AG04449 (cell line): ENCODE results near the gene UCK1.
"Not testable (repeated sequence)": the region's sequence is repeated elsewhere in the genome, so short reads cannot be mapped to it uniquely, and the experiment has no call there.

Source experiments
- CTCF ChIA-PET: fragments of 350-600 bp; formaldehyde crosslinking; extraction: SDS; loops from one replicate; lab custom pipeline; 2021; ENCODE audit warnings: antibody characterized with exemption; lab: Yijun Ruan, JAX
- POLR2A ChIA-PET: fragments of 400-600, 350-600 bp; formaldehyde crosslinking; extraction: SDS; loops from one replicate; lab custom pipeline; 2020; ENCODE audit warnings: antibody characterized with exemption, inconsistent platforms; lab: Yijun Ruan, JAX
- DNase-seq: peaks from one replicate; pipeline ENCODE4 v3.0.0-alpha.2; 2010; ENCODE audit warnings: low read depth, low spot score
- H3K4me3 ChIP-seq: 2 replicates; pipeline ENCODE4 v1.5.1; 2011; ENCODE audit warnings: low read depth, mild to moderate bottlenecking, control low read depth, low read length
- CTCF ChIP-seq: IDR thresholded peaks from one replicate; pipeline ENCODE4 v1.5.1; 2011; ENCODE audit warnings: mild to moderate bottlenecking, moderate library complexity, low read length, control low read depth, inconsistent platforms; ENCODE audit not compliant: insufficient read depth; ENCODE audit errors: missing control alignments

UCK1 gene

DNA sequence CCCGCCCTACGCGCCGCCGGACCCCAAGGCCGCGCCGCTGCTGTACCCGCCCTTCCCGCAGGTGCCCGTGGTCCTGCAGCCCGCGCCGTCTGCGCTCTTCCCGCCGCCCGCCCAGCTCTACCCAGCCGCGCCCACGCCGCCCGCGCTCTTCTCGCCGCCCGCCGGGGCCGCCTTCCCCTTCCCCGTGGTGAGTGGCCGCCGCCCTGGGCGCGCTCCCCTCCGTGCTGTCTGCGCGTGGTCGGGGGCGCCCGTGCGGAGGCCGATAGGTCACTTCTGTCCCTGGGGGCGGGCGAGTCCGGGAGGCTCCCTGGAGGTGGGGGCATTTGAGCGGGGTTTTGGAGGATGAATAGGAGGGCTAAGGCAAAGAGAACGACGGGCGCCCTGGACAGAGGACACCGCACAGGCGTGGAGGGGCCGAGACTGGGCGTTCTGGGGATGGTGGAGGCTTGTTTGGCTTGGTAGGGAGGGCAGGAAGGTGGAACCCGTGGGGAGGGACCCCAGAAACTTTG, 23.8 kb upstream of the UCK1 start:
- H3K4me3 ChIP-seq: no peak overlapping the region
- POLR2A ChIA-PET: no interaction called here
- TF ChIP-seq CTCF: no peak
- DNase-seq: no peak
- CTCF ChIA-PET: no interaction called here

- no peak for DNase-seq
- POLR2A ChIA-PET: no interaction called here
- CTCF ChIA-PET: no interaction called here
- no peak for TF ChIP-seq CTCF
- H3K4me3 ChIP-seq: no peak overlapping the region
Measured at GRCh38 chr9:131554087-131554842, 23.2 kb upstream of the UCK1 start.

DNA sequence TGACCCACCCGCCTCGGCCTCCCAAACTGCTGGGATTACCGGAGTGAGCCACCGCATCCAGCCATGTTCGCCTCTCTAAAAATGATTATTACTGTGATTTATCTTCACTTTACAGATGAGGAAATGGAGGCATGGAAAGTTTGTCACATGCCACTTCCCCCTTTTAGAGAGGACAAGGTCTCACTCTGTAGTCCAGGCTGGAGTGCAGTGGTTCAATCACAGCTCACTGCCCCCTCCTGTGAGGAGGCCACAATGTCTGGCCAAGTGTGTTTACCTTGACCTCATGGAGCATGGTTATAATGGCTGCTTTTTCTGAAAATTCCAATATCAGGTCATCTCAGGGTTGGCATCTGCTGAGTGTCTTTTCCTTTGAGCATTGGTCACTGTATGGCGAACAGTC, 21.0 kb upstream of the UCK1 start:
- DNase-seq: no peak
- no peak overlapping the region for H3K4me3 ChIP-seq
- POLR2A ChIA-PET: interaction anchor here (0.6 kb wide), 1 partner anchor 153 kb away, joined by 3 read pairs; no protein-coding TSS in a partner anchor
- TF ChIP-seq CTCF: no peak
- CTCF ChIA-PET: no interaction called here

GRCh38 chr9:131550465-131550864, 19.4 kb upstream of the UCK1 start:
- POLR2A ChIA-PET, DNase-seq, H3K4me3 ChIP-seq, CTCF ChIA-PET: not testable (repeated sequence)

DNA sequence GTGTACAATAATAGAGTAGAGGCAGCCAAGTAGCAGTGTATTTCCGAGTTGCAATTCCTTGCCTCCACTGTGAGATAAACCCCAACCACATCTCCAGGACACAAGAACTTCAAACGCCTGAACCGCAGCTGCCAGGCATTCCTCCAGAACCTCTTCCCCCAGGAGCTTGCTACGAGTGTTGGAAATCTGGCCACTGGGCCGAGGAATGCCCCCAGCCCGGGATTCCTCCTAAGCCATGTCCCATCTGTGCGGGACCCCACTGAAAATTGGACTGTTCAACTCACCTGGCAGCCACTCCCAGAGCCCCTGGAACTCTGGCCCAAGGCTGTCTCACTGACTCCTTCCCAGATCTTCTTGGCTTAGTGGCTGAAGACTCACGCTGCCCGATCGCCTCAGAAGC, 18.1 kb upstream of the UCK1 start:
- CTCF ChIA-PET, DNase-seq, POLR2A ChIA-PET, H3K4me3 ChIP-seq: not testable (repeated sequence)

DNA sequence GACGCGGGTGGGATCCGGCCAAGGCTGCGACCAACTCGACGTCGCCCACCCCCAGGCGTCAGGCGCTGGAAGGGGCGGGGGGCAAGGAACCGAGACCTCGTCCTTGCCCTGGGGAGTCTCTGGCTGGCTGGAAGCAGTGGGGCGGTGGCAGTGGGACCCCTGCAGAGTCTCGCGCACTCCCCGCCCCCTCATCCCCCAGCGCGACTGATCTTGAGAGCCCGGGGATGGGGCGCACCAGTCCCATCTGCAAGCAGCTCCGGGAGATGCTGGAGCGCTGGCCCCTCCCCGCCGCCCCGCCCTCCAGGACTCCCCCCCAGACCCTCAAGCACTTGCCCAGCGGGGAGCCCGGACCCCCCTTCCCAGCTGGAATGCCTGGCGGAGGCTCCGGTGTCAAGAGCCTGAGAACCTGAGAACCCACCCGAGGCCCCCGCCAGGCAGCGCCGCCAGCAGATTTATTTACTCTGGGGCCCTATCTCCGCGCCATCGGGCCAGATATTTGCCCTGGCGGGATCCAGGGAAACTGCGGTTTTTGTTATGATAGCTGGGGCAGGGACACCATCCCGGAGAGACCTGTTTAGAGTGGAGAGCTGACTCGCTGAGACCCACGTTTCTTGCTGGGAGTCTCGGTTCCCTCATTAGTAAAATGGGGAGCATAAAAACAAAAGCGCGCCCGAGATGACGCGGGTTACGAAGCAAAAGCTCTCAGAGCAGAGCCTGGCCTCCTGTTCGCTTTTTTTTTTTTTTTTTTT, 15.4 kb upstream of the UCK1 start:
- CTCF ChIA-PET: interaction anchor here (1.1 kb wide), 1 partner anchor 194 kb away, joined by 4 read pairs; the partner anchor contains the start of gene RAPGEF1

More for the DNA sequence above, 15.4 kb upstream of the UCK1 start:
- TF ChIP-seq CTCF: no peak
- H3K4me3 ChIP-seq: peak overlapping the region; percentile 43
- no peak for DNase-seq
- POLR2A ChIA-PET: interaction anchor here (0.5 to 0.7 kb wide), 2 partner anchors 30 to 193 kb away, joined by 3 to 4 read pairs; partner anchors contain the start of gene RAPGEF1
